ENCODE measurements around the gene ARHGAP36.

The ARHGAP36 gene

DNA sequence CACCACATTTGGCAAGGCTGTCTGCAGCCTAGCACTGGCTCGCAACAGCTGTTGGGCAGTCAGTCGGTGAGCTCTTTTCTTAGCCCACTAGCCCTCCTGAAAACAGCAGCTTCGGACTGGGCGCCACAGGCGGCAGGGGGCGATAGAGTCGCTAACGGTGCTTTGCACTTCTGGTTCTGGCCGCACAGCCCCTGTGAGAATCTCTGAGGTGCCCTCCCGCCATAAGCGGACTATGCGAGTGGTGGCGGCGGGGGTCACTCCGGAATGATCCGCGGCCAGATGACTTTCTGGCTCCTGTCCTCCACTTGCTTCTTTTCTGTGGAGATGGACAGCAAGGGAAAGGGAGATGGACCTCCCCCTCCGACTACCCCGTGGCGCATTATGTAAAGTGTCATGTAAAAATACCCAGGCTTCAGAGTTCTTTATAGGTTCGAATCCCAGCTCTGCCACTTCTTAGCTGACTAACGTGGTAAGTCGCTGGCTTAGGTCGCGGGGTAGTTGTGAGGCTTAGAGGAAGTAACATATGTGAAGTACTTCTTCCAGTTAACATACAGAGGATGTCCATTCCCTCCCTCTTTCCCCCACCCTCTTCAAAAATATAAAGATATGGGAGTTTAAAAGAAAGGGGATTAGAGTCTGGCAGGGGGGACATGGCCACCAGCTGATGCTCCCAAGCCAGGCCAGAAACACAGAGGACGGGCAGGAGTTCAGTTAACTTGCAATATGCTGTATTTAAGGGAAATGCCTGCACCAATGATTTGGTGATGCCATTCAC, 11.0 kb downstream of the ARHGAP36 start:
- H3K4me1 ChIP-seq (ENCODE audit: control insufficient read depth, insufficient read depth, low read length), result no peaks in the 10 kb centered on the region
- no peak overlapping the region for H3K4me3 ChIP-seq (ENCODE audit: low read length in 2 of 2)
- H3K27ac ChIP-seq (ENCODE audit: low read length), result no peak overlapping the region
- H3K36me3 ChIP-seq (ENCODE audit: control insufficient read depth in 2 of 2, insufficient read depth in 2 of 2, low read length in 2 of 2), result no peaks in the 10 kb centered on the region
- H3K27me3 ChIP-seq (ENCODE audit: control insufficient read depth in 1 of 2, insufficient read depth in 2 of 2, low read length in 2 of 2), result peaks cover 0 to 52% of the 10 kb centered on the region in 2 donors
- no peak overlapping the region for H3K9ac ChIP-seq (ENCODE audit: low read length in 2 of 2)
- no peaks in the 10 kb centered on the region for H3K9me3 ChIP-seq (ENCODE audit: control insufficient read depth in 2 of 2, low read length in 2 of 2)

DNA sequence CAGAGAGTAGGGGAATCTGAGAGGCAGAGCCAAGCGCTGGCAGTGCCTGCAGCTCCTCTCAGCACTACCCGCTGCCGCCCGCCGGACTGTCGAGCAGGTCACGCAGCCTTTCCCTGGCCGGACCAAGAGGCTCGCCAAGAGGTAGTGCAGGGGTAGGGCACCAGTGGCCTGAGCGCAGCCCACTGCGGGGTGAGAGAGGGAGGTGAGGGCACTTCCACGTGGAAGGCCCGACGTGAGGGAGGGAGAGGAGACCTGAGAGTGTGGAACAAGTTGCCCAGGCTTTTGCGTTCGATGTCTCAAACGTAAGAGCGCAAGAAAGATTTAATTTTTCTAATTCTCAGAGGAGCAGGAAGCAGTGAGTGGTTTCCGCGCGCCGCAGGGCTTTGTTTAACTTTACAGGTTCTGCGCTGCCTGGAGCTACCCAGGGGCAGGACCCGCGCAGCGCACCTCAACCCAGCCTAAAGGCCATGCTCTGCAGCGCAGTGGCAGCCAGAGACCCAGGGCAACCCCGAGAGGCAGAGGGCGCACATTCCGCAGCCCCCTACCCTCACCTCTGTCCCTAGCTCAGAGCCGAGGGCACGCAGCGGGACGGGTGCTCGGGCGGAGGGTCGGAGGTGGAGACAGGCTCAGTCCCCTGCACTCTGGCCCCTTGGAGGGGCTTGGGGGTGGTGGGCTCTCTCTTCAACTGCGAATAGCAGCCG, 14.9 kb downstream of the ARHGAP36 start:
- no peak overlapping the region for H3K27ac ChIP-seq (ENCODE audit: low read length)
- peaks cover 0 to 33% of the 10 kb centered on the region in 2 donors for H3K27me3 ChIP-seq (ENCODE audit: control insufficient read depth in 1 of 2, insufficient read depth in 2 of 2, low read length in 2 of 2)
- no peak overlapping the region for H3K9ac ChIP-seq (ENCODE audit: low read length in 2 of 2)
- H3K4me3 ChIP-seq (ENCODE audit: low read length in 2 of 2), result no peak overlapping the region
- H3K9me3 ChIP-seq (ENCODE audit: control insufficient read depth in 2 of 2, low read length in 2 of 2), result no peaks in the 10 kb centered on the region
- H3K4me1 ChIP-seq (ENCODE audit: control insufficient read depth, insufficient read depth, low read length), result no peaks in the 10 kb centered on the region
- H3K36me3 ChIP-seq (ENCODE audit: control insufficient read depth in 2 of 2, insufficient read depth in 2 of 2, low read length in 2 of 2), result no peaks in the 10 kb centered on the region

DNA sequence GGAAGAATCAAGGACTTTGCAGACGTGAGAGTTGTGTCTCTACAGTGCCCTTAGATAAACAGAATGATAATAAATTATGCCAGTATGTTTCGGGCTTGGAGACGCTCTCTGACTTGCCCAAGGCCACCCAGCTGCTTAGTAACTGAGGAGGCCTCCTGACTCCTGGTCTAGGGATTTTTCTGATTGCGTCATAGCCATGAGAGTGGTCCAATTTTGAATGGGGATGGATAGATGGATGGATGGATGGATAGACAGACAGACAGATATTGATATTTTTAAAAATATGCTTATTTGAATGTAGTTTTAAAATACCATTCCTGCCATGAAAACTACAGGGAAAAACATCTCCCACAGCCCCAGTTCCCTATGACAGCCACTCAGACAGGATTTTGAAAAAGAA, 15.5 kb downstream of the ARHGAP36 start:
- H3K36me3 ChIP-seq (ENCODE audit: control insufficient read depth in 2 of 2, insufficient read depth in 2 of 2, low read length in 2 of 2), result no peaks in the 10 kb centered on the region
- H3K27me3 ChIP-seq (ENCODE audit: control insufficient read depth in 1 of 2, insufficient read depth in 2 of 2, low read length in 2 of 2), result peaks cover 0 to 32% of the 10 kb centered on the region in 2 donors
- H3K9ac ChIP-seq (ENCODE audit: low read length in 2 of 2), result no peak overlapping the region
- H3K4me1 ChIP-seq (ENCODE audit: control insufficient read depth, insufficient read depth, low read length), result no peaks in the 10 kb centered on the region
- H3K4me3 ChIP-seq (ENCODE audit: low read length in 2 of 2), result no peak overlapping the region
- no peaks in the 10 kb centered on the region for H3K9me3 ChIP-seq (ENCODE audit: control insufficient read depth in 2 of 2, low read length in 2 of 2)
- H3K27ac ChIP-seq (ENCODE audit: low read length), result no peak overlapping the region

DNA sequence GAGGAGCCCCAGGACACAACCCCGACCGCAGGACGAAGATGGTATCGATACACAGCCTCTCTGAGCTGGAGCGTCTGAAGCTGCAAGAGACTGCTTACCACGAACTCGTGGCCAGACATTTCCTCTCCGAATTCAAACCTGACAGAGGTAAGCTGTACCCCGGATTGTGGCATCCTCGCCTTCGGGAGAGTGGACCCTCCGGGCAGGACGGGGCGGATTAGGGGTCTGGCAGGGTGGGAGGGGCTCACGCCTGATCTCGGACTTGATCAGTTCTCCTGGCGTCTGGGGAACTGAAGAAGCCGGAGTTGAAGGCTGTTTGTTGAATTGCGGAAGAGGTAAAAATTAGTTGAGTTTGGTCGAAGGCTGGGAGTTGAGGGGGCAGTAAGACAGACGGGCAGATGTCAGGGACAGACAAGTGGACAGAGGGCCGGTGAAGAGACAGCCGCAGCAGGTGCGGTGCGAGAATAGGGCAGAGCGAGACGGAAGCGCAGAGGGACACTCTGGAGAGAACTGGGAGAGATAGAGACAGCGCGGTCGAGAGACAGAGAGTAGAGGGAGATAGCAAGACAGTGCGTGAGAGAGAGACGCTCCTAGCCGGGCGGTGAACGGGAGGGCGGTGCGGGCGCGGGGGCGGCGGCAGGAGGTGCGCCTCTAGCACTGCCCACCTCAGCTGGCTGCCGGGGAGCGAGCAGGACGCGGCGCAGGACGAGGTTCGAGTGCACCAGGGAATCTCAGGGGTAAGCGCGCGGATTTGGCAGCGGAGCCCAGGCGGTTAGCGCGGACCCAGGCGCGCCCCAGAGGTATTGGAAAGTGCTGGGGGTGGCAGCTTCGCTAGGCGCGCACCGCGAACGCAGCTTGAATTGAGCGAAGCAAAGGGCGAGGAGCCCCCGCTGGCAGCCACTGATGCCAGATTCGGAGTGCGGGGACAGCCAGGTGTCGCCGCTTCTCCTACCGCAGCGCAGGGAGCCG, 23.9 kb downstream of the ARHGAP36 start:
- H3K4me1 ChIP-seq (ENCODE audit: control insufficient read depth, insufficient read depth, low read length), result no peaks in the 10 kb centered on the region
- no peaks in the 10 kb centered on the region for H3K9me3 ChIP-seq (ENCODE audit: control insufficient read depth in 2 of 2, low read length in 2 of 2)
- no peak overlapping the region for H3K9ac ChIP-seq (ENCODE audit: low read length in 2 of 2)
- no peaks in the 10 kb centered on the region for H3K36me3 ChIP-seq (ENCODE audit: control insufficient read depth in 2 of 2, insufficient read depth in 2 of 2, low read length in 2 of 2)
- H3K4me3 ChIP-seq (ENCODE audit: low read length in 2 of 2), result no peak overlapping the region
- H3K27ac ChIP-seq (ENCODE audit: low read length), result no peak overlapping the region
- H3K27me3 ChIP-seq (ENCODE audit: control insufficient read depth in 1 of 2, insufficient read depth in 2 of 2, low read length in 2 of 2), result peaks cover 7 to 36% of the 10 kb centered on the region in 2 donors

DNA sequence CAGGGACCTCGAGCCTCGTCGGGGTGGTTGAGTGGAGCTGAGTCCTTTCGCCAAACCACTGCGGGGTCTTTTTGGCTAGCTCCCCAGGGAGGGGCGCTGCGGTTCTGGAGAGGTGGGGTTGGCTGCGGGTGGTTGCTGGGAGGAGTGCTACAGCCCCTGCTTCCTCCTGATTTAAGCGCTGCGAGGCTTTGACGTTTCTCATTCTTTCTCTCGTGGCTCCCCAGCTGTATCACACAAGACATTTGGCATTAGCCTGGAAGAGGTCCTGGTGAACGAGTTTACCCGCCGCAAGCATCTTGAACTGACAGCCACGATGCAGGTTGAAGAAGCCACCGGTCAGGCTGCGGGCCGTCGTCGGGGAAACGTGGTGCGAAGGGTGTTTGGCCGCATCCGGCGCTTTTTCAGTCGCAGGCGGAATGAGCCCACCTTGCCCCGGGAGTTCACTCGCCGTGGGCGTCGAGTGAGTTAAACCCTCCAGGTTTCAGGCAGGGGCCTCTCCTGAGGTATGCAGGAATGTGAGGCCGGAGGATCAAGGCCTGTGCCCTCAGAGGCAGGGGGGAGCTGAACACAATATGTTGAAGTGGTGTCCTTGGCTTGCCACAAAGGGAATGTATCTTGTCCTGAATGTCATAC, 25.5 kb downstream of the ARHGAP36 start:
- Histone ChIP-seq H3K4me1 (ENCODE audit: control insufficient read depth, insufficient read depth, low read length) (no peaks in the 10 kb centered on the region), H3K9me3 (ENCODE audit: control insufficient read depth in 2 of 2, low read length in 2 of 2) (no peaks in the 10 kb centered on the region), H3K27me3 (ENCODE audit: control insufficient read depth in 1 of 2, insufficient read depth in 2 of 2, low read length in 2 of 2) (peaks cover 7 to 36% of the 10 kb centered on the region in 2 donors), H3K9ac (ENCODE audit: low read length in 2 of 2) (no peak overlapping the region), H3K36me3 (ENCODE audit: control insufficient read depth in 2 of 2, insufficient read depth in 2 of 2, low read length in 2 of 2) (no peaks in the 10 kb centered on the region), H3K4me3 (ENCODE audit: low read length in 2 of 2) (no peak overlapping the region), H3K27ac (ENCODE audit: low read length) (no peak overlapping the region)

- H3K36me3 ChIP-seq (ENCODE audit: control insufficient read depth in 2 of 2, insufficient read depth in 2 of 2, low read length in 2 of 2), result no peaks in the 10 kb centered on the region
- H3K9me3 ChIP-seq (ENCODE audit: control insufficient read depth in 2 of 2, low read length in 2 of 2), result no peaks in the 10 kb centered on the region
- no peak overlapping the region for H3K9ac ChIP-seq (ENCODE audit: low read length in 2 of 2)
- H3K4me3 ChIP-seq (ENCODE audit: low read length in 2 of 2), result no peak overlapping the region
- no peaks in the 10 kb centered on the region for H3K4me1 ChIP-seq (ENCODE audit: control insufficient read depth, insufficient read depth, low read length)
- H3K27ac ChIP-seq (ENCODE audit: low read length), result no peak overlapping the region
- peaks cover 7 to 36% of the 10 kb centered on the region in 2 donors for H3K27me3 ChIP-seq (ENCODE audit: control insufficient read depth in 1 of 2, insufficient read depth in 2 of 2, low read length in 2 of 2)
Observed at GRCh38 chrX:131084145-131084544, 26.0 kb downstream of the ARHGAP36 start.

- no peak overlapping the region for H3K27ac ChIP-seq (ENCODE audit: low read length)
- no peaks in the 10 kb centered on the region for H3K27me3 ChIP-seq (ENCODE audit: control insufficient read depth in 1 of 2, insufficient read depth in 2 of 2, low read length in 2 of 2)
- no peak overlapping the region for H3K9ac ChIP-seq (ENCODE audit: low read length in 2 of 2)
- H3K9me3 ChIP-seq (ENCODE audit: control insufficient read depth in 2 of 2, low read length in 2 of 2), result no peaks in the 10 kb centered on the region
- H3K4me3 ChIP-seq (ENCODE audit: low read length in 2 of 2), result no peak overlapping the region
- H3K4me1 ChIP-seq (ENCODE audit: control insufficient read depth, insufficient read depth, low read length), result no peaks in the 10 kb centered on the region
- no peaks in the 10 kb centered on the region for H3K36me3 ChIP-seq (ENCODE audit: control insufficient read depth in 2 of 2, insufficient read depth in 2 of 2, low read length in 2 of 2)
Observed at GRCh38 chrX:131136776-131137175, 78.6 kb downstream of the ARHGAP36 start.

DNA sequence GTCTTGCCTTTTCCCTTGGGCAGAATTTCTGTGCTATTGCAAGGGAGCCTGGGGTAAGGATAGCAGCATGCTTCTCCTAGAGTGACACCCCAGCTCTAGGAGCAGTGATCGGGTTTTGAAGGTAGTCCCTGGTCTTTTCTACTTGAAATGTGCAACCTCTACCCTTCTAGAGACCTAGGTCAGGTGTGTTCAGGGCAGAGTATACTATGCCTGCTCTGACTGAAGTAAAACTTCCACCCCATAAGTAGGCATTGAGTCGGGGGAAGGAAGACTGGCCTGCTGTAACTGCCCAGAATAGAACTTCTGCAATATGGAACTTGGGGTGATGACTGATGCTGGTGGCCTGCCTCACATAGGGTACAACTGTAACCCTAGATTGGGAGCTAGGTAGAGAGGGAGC, 80.9 kb downstream of the ARHGAP36 start:
- Histone ChIP-seq H3K27ac (ENCODE audit: low read length) (no peak overlapping the region), H3K9ac (ENCODE audit: low read length in 2 of 2) (no peak overlapping the region), H3K9me3 (ENCODE audit: control insufficient read depth in 2 of 2, low read length in 2 of 2) (no peaks in the 10 kb centered on the region), H3K4me3 (ENCODE audit: low read length in 2 of 2) (no peak overlapping the region), H3K4me1 (ENCODE audit: control insufficient read depth, insufficient read depth, low read length) (no peaks in the 10 kb centered on the region), H3K36me3 (ENCODE audit: control insufficient read depth in 2 of 2, insufficient read depth in 2 of 2, low read length in 2 of 2) (no peaks in the 10 kb centered on the region), H3K27me3 (ENCODE audit: control insufficient read depth in 1 of 2, insufficient read depth in 2 of 2, low read length in 2 of 2) (no peaks in the 10 kb centered on the region)

All from stomach smooth muscle (tissue), 2 donors.